B cell (primary cell): ENCODE measurements around the gene APOL3. TPM values are rescaled to one million over a fixed set of nuclear protein-coding genes. Genes with fewer than 3 reads are reported as not detected.

ENCODE experiments used
- ATAC-seq: fragments of 200-7000 bp; cut with Tn5 transposase; one replicate; pipeline ENCODE4 v1.10.0; 2021; ENCODE audit warnings: low read depth, mild to moderate bottlenecking, moderate number of reproducible peaks, moderate library complexity
- CTCF ChIA-PET: fragments of 350-600 bp; sonication (Branson Sonifier 250); formaldehyde crosslinking; loops from one replicate; lab custom pipeline; 2021; ENCODE audit warnings: antibody characterized with exemption, inconsistent platforms; lab: Charles Lee
- POLR2A ChIA-PET: fragments of 350-600 bp; sonication (Branson Sonifier 250); formaldehyde crosslinking; loops from one replicate; lab custom pipeline; 2021; ENCODE audit warnings: antibody characterized with exemption; lab: Charles Lee
- DNase-seq: peaks from one replicate; pipeline ENCODE4 v3.0.0; 2013
- H2AFZ ChIP-seq: 2 replicates; pipeline ENCODE4 v1.6.1; 2012; ENCODE audit warnings: mild to moderate bottlenecking, low read depth, low read length; ENCODE audit not compliant: insufficient read depth, poor library complexity, severe bottlenecking
- H3K27ac ChIP-seq, 2 donors: 1 replicate in 1 of 2; 2 replicates in 1 of 2; pipeline ENCODE4 v1.5.1; 2012 to 2013; ENCODE audit warnings: low read length in 2 of 2, mild to moderate bottlenecking in 2 of 2, moderate library complexity in 1 of 2
- H3K27me3 ChIP-seq, 4 experiments: fragments of 200-600 bp in 1 of 4; sonication (generic) in 1 of 4; replicated peaks in 1 of 4; 1 replicate in 2 of 4; 2 replicates in 2 of 4; pipeline versions ENCODE4 v1.6.1 to v1.7.0; 2013 to 2016; ENCODE audit warnings: low read length in 3 of 4, mild to moderate bottlenecking in 2 of 4, mixed read lengths in 1 of 4, moderate library complexity in 1 of 4; ENCODE audit not compliant: insufficient read depth in 4 of 4, control insufficient read depth in 3 of 4; ENCODE audit errors: control extremely low read depth in 1 of 4
- H3K36me3 ChIP-seq, 2 experiments: replicated peaks in 1 of 2; 1 replicate in 1 of 2; 2 replicates in 1 of 2; pipeline versions ENCODE4 v1.6.1 to v1.7.1; 2013; ENCODE audit warnings: low read length in 1 of 2; ENCODE audit not compliant: insufficient read depth in 2 of 2, control insufficient read depth in 1 of 2; ENCODE audit errors: control extremely low read depth in 1 of 2, extremely low read depth in 1 of 2
- H3K4me1 ChIP-seq, 2 donors: fragments of 200-600 bp in 1 of 2; sonication (generic) in 1 of 2; 1 replicate in 1 of 2; 2 replicates in 1 of 2; pipeline versions ENCODE4 v1.5.1 to v1.6.1; 2013 to 2017; ENCODE audit warnings: low read length in 2 of 2; ENCODE audit not compliant: control insufficient read depth in 2 of 2, insufficient read depth in 2 of 2
- H3K4me2 ChIP-seq: replicated peaks from 2 replicates; pipeline ENCODE3; 2012; ENCODE audit warnings: mild to moderate bottlenecking, low read depth, low read length; ENCODE audit not compliant: poor library complexity, severe bottlenecking
- H3K4me3 ChIP-seq, 5 experiments: fragments of 200-600 bp in 1 of 5; sonication (generic) in 1 of 5; 1 replicate in 3 of 5; 2 replicates in 2 of 5; pipeline versions ENCODE4 v1.5.1 to v1.7.0; 2011 to 2016; ENCODE audit warnings: low read length in 4 of 5, mild to moderate bottlenecking in 4 of 5, low read depth in 2 of 5, control low read depth in 1 of 5, moderate library complexity in 1 of 5; ENCODE audit not compliant: insufficient read depth in 1 of 5; ENCODE audit errors: control extremely low read depth in 1 of 5, extremely low read depth in 1 of 5
- H3K79me2 ChIP-seq: fragments of 200-600 bp; sonication (generic); one replicate; pipeline ENCODE4 v1.6.0; 2016; ENCODE audit warnings: low read length; ENCODE audit not compliant: control insufficient read depth, insufficient read depth
- H3K9ac ChIP-seq: fragments of 200-600 bp; sonication (generic); 2 replicates; pipeline ENCODE4 v1.6.1; 2017; ENCODE audit warnings: mild to moderate bottlenecking, low read length, moderate library complexity
- H3K9me3 ChIP-seq, 3 donors: one replicate each; pipeline versions ENCODE4 v1.6.1 to v1.7.1; 2013; ENCODE audit warnings: low read length in 2 of 3; ENCODE audit not compliant: control insufficient read depth in 2 of 3, insufficient read depth in 1 of 3; ENCODE audit errors: control extremely low read depth in 1 of 3
- H4K20me1 ChIP-seq: 2 replicates; pipeline ENCODE4 v1.6.0; 2012; ENCODE audit warnings: mild to moderate bottlenecking, low read length; ENCODE audit not compliant: insufficient read depth, control insufficient read depth, poor library complexity, severe bottlenecking
- H3K27ac Mint-ChIP-seq: one replicate; pipeline ENCODE4 v1.8.0; 2021; ENCODE audit warnings: mixed read lengths
- H3K27me3 Mint-ChIP-seq: one replicate; pipeline ENCODE4 v1.8.0; 2021; ENCODE audit warnings: mixed read lengths
- H3K4me1 Mint-ChIP-seq: one replicate; pipeline ENCODE4 v1.8.0; 2021; ENCODE audit warnings: mixed read lengths
- H3K4me3 Mint-ChIP-seq: one replicate; pipeline ENCODE4 v1.8.0; 2021; ENCODE audit warnings: mixed read lengths
- H3K9me3 Mint-ChIP-seq: one replicate; pipeline ENCODE4 v1.8.0; 2022; ENCODE audit warnings: mixed read lengths; ENCODE audit not compliant: insufficient read depth
- CTCF ChIP-seq: fragments of 200-600 bp; IDR thresholded peaks from one replicate; pipeline ENCODE4 v1.8.0; 2022; ENCODE audit warnings: antibody characterized with exemption, mild to moderate bottlenecking
- EZH2 ChIP-seq: IDR thresholded peaks from 2 replicates; pipeline ENCODE4 v1.6.1; 2012; ENCODE audit warnings: borderline replicate concordance, low read depth, mild to moderate bottlenecking, moderate library complexity, low read length; ENCODE audit not compliant: insufficient read depth, poor library complexity, severe bottlenecking
- WGBS: methylation state at CpG from one replicate; pipeline ENCODE4 v1.1.5; 2013; ENCODE audit warnings: missing lambda C conversion rate; ENCODE audit not compliant: insufficient coverage; 5-methylcytosine and 5-hydroxymethylcytosine counted together
- intact Hi-C: fragments of 100-400 bp; cut with micrococcal nuclease; formaldehyde crosslinking; loops from one replicate; pipeline ENCODE4 v1.10.0; 2022
- polyA plus RNA-seq: library from polyadenylated mRNA; depleted of rRNA; stranded (reverse); fragments of >200 nt; gene quantifications from 2 replicates; pipeline ENCODE4 v1.2.3, GENCODE V29; 2012
- total RNA-seq, 2 donors: library from RNA; stranded (reverse); fragments of 120-200 nt in 1 of 2; gene quantifications; 1 replicate in 1 of 2; 2 replicates in 1 of 2; pipeline versions ENCODE4 v1.2.3 to v1.2.4, GENCODE V29; 2013 to 2022

Gene APOL3
- total and polyA plus RNA-seq, 2 donors (not counting 1 experiment from before 2014, with no cell fraction given): 55.0 to 97.2 TPM

- no peak for ATAC-seq
- no peaks in the 10 kb centered on the region for H4K20me1 ChIP-seq
- H3K9ac ChIP-seq: no peak overlapping the region
- no peaks in the 10 kb centered on the region for H3K36me3 ChIP-seq
- no peak overlapping the region for H2AFZ ChIP-seq
- no peaks in the 10 kb centered on the region for H3K79me2 ChIP-seq
- Mint-ChIP-seq H3K9me3 (no peaks in the 10 kb centered on the region), H3K4me1 (peaks cover 5% of the 10 kb centered on the region), H3K4me3 (no peak overlapping the region), H3K27me3 (peaks cover 3% of the 10 kb centered on the region), H3K27ac (no peak overlapping the region)
- H3K4me2 ChIP-seq: no peak overlapping the region
- intact Hi-C loops: no loop called here
- DNase-seq: no peak
- H3K27ac ChIP-seq: no peak overlapping the region
- WGBS: 93% methylated on average over 7 of the region's 7 CpGs
- TF ChIP-seq CTCF (no peak), EZH2 (no peak)
- no peaks in the 10 kb centered on the region for H3K27me3 ChIP-seq
- ChIA-PET CTCF (interaction anchor here (1.0 to 12.3 kb wide), 5 partner anchors 23 to 310 kb away, joined by 3 to 182 read pairs (median 5); partner anchors contain the start of gene APOL3), POLR2A (no interaction called here)
- H3K4me1 ChIP-seq: peaks cover 0 to 5% of the 10 kb centered on the region in 2 donors
- H3K9me3 ChIP-seq: no peaks in the 10 kb centered on the region
- H3K4me3 ChIP-seq: no peak overlapping the region
These were observed 22.9 kb upstream of the APOL3 start for GRCh38 chr22:36183446-36183845.

GRCh38 chr22:36182857-36183256 is 22.3 kb upstream of the APOL3 start:
- ChIA-PET CTCF (interaction anchor here (0.8 to 12.3 kb wide), 8 partner anchors 11 to 310 kb away, joined by 3 to 182 read pairs (median 5); partner anchors contain the start of gene APOL3), POLR2A (no interaction called here)
- Histone ChIP-seq H3K4me2 (no peak overlapping the region), H3K4me3 (no peak overlapping the region), H3K9ac (no peak overlapping the region), H3K79me2 (no peaks in the 10 kb centered on the region), H2AFZ (no peak overlapping the region), H3K9me3 (no peaks in the 10 kb centered on the region), H3K27me3 (no peaks in the 10 kb centered on the region), H3K4me1 (peaks cover 0 to 5% of the 10 kb centered on the region in 2 donors), H4K20me1 (no peaks in the 10 kb centered on the region), H3K36me3 (no peaks in the 10 kb centered on the region), H3K27ac (no peak overlapping the region)
- Mint-ChIP-seq H3K4me3 (no peak overlapping the region), H3K27ac (no peak overlapping the region), H3K4me1 (peaks cover 5% of the 10 kb centered on the region), H3K27me3 (peaks cover 3% of the 10 kb centered on the region), H3K9me3 (no peaks in the 10 kb centered on the region)
- TF ChIP-seq EZH2 (no peak), CTCF (no peak)
- DNase-seq: no peak
- 93% methylated on average over 5 of the region's 6 CpGs for WGBS
- ATAC-seq: no peak
- intact Hi-C loops: no loop called here
